Esophagus muscularis mucosa (tissue), 4 donors: Measurements from ENCODE around the gene DAND5. TPM values are rescaled to one million over a fixed set of nuclear protein-coding genes. Genes with fewer than 3 reads are reported as not detected.

Experiments
- DNase-seq: peaks from one replicate; pipeline ENCODE4 v3.0.0-alpha.2; 2017; ENCODE audit errors: extremely low spot score
- H3K27ac ChIP-seq, 4 donors: fragments of 200-600 bp; sonication (generic); replicated peaks in 1 of 4; 1 replicate in 3 of 4; 2 replicates in 1 of 4; pipeline ENCODE4 v1.5.1; 2016 to 2019; ENCODE audit warnings: mild to moderate bottlenecking in 1 of 4
- H3K27me3 ChIP-seq, 4 donors: fragments of 200-600 bp; sonication (generic); one replicate each; pipeline versions ENCODE4 v1.5.1 to v1.6.0; 2016 to 2019
- H3K36me3 ChIP-seq, 4 donors: fragments of 200-600 bp; sonication (generic); one replicate each; pipeline ENCODE4 v1.5.1; 2016 to 2019
- H3K4me1 ChIP-seq, 4 donors: fragments of 200-600 bp; sonication (generic); one replicate each; pipeline ENCODE4 v1.5.1; 2016 to 2019
- H3K4me3 ChIP-seq, 4 donors: fragments of 200-600 bp; sonication (generic); 1 replicate in 2 of 4; 2 replicates in 2 of 4; pipeline ENCODE4 v1.5.1; 2016 to 2019; ENCODE audit warnings: mild to moderate bottlenecking in 4 of 4, moderate library complexity in 1 of 4
- H3K9me3 ChIP-seq, 4 donors: fragments of 200-600 bp; sonication (generic); 1 replicate in 3 of 4; 2 replicates in 1 of 4; pipeline ENCODE4 v1.5.1; 2016 to 2019
- CTCF ChIP-seq, 3 experiments: fragments of 200-600 bp in 2 of 3; fragments of 450-650 bp in 1 of 3; sonication (generic) in 2 of 3; IDR thresholded peaks; one replicate each; pipeline ENCODE4 v1.5.1; 2017 to 2019; ENCODE audit warnings: antibody characterized with exemption in 3 of 3, mild to moderate bottlenecking in 2 of 3, moderate library complexity in 1 of 3
- EP300 ChIP-seq: sonication (generic); formaldehyde crosslinking; IDR thresholded peaks from one replicate; pipeline ENCODE4 v1.6.1; 2017; ENCODE audit warnings: antibody characterized with exemption
- POLR2A ChIP-seq: fragments of 450-650 bp; IDR thresholded peaks from one replicate; pipeline ENCODE4 v1.6.1; 2017; ENCODE audit warnings: antibody characterized with exemption, moderate library complexity, mild to moderate bottlenecking, low read depth
- POLR2AphosphoS5 ChIP-seq, 2 donors: sonication (generic); formaldehyde crosslinking; IDR thresholded peaks; one replicate each; pipeline ENCODE4 v1.6.1; 2017; ENCODE audit warnings: antibody characterized with exemption in 2 of 2
- WGBS: methylation state at CpG from one replicate; pipeline ENCODE4 v1.1.5; 2018; 5-methylcytosine and 5-hydroxymethylcytosine counted together
- intact Hi-C: fragments of 100-400 bp; cut with DNase I; formaldehyde crosslinking; loops from one replicate; pipeline ENCODE4 v1.15.1; 2023
- total RNA-seq, 4 donors: library from RNA; depleted of rRNA; stranded (reverse); fragments of >200 nt; gene quantifications; one replicate each; pipeline versions ENCODE4 v1.1.0 to v1.2.1, GENCODE V29; 2016

The DAND5 gene
- total RNA-seq, 4 donors from 2014 or later = 0.19 to 0.83 (median 0.29) TPM; not detected in 1

GRCh38 chr19:13012690-13013608 is 43.6 kb downstream of the DAND5 start:
- Histone ChIP-seq H3K27me3 (peaks cover 0 to 3% (median 0%) of the 10 kb centered on the region in 4 donors), H3K27ac (peak overlapping the region; percentile 88 to 97 (median 94)), H3K4me1 (peaks cover 89 to 100% (median 100%) of the 10 kb centered on the region in 4 donors), H3K36me3 (peaks cover 0 to 4% (median 0%) of the 10 kb centered on the region in 4 donors), H3K4me3 (peak overlapping the region; percentile 42 to 55 (median 44)), H3K9me3 (no peaks in the 10 kb centered on the region)
- DNase-seq = no peak
- 59% methylated on average over 51 of the region's 52 CpGs for WGBS
- intact Hi-C loops = no loop called here
- TF ChIP-seq POLR2A (peak; percentile 19), CTCF (IDR thresholded peaks at IDR 0.05) (no peak), EP300 (no peak), POLR2AphosphoS5 (IDR thresholded peaks at IDR 0.05) (peak; percentile 36 to 41)

GRCh38 chr19:13013649-13014048 is 44.3 kb downstream of the DAND5 start:
- WGBS = 51% methylated on average over 20 of the region's 20 CpGs
- no peak for DNase-seq

GRCh38 chr19:13014101-13014920 is 44.9 kb downstream of the DAND5 start:
- peak overlapping the region; percentile 42 to 55 (median 44) for H3K4me3 ChIP-seq
- H3K36me3 ChIP-seq = no peaks in the 10 kb centered on the region
- no peak for DNase-seq
- no peak for TF ChIP-seq POLR2A
- no peak for TF ChIP-seq EP300
- TF ChIP-seq CTCF (IDR thresholded peaks at IDR 0.05) = no peak
- no peak for TF ChIP-seq POLR2AphosphoS5 (IDR thresholded peaks at IDR 0.05)
- peaks cover 0 to 3% (median 0%) of the 10 kb centered on the region in 4 donors for H3K27me3 ChIP-seq
- intact Hi-C loops = no loop called here
- H3K9me3 ChIP-seq = no peaks in the 10 kb centered on the region
- H3K4me1 ChIP-seq = peaks cover 86 to 100% (median 100%) of the 10 kb centered on the region in 4 donors
- H3K27ac ChIP-seq = peak overlapping the region; percentile 88 to 97 (median 94)
- WGBS = 51% methylated on average over 35 of the region's 35 CpGs

More at GRCh38 chr19:13013649-13014048, 44.3 kb downstream of the DAND5 start:
- Histone ChIP-seq H3K27ac (peak overlapping the region; percentile 88 to 97 (median 94)), H3K36me3 (peaks cover 0 to 4% (median 0%) of the 10 kb centered on the region in 4 donors), H3K27me3 (peaks cover 0 to 3% (median 0%) of the 10 kb centered on the region in 4 donors), H3K4me3 (peak overlapping the region; percentile 42 to 55 (median 44)), H3K4me1 (peaks cover 86 to 100% (median 100%) of the 10 kb centered on the region in 4 donors), H3K9me3 (no peaks in the 10 kb centered on the region)
- TF ChIP-seq CTCF (IDR thresholded peaks at IDR 0.05) = no peak
- TF ChIP-seq POLR2A = no peak
- no peak for TF ChIP-seq POLR2AphosphoS5 (IDR thresholded peaks at IDR 0.05)
- no peak for TF ChIP-seq EP300
- intact Hi-C loops = no loop called here

GRCh38 chr19:13014921-13015280 is 45.5 kb downstream of the DAND5 start:
- Histone ChIP-seq H3K36me3 (no peaks in the 10 kb centered on the region), H3K4me1 (peaks cover 86 to 100% (median 100%) of the 10 kb centered on the region in 4 donors), H3K27ac (peak overlapping the region; percentile 88 to 97 (median 94)), H3K9me3 (no peaks in the 10 kb centered on the region), H3K4me3 (peak overlapping the region in 3 of 4 donors; percentile 42 to 55 (median 44)), H3K27me3 (peaks cover 0 to 3% (median 0%) of the 10 kb centered on the region in 4 donors)
- no peak for DNase-seq
- intact Hi-C loops = no loop called here
- TF ChIP-seq POLR2AphosphoS5 (IDR thresholded peaks at IDR 0.05) = no peak
- 66% methylated on average over 4 of the region's 4 CpGs for WGBS
